Epithelial cell of esophagus (primary cell): ENCODE measurements around the gene MRPS2.

Experiments used
- DNase-seq: peaks from one replicate; pipeline ENCODE4 v3.0.0; 2010; ENCODE audit warnings: low read depth
- H3K4me3 ChIP-seq: 2 replicates; pipeline ENCODE4 v1.5.1; 2011; ENCODE audit warnings: mild to moderate bottlenecking, low read length, control low read depth
- TF ChIP-seq, protein P1 (sequence below): IDR thresholded peaks from 2 replicates; pipeline ENCODE4 v1.5.1; 2011; ENCODE audit warnings: low read depth, mild to moderate bottlenecking, low read length, control low read depth, inconsistent platforms; ENCODE audit not compliant: insufficient read depth; ENCODE audit errors: missing control alignments

The MRPS2 gene

DNA sequence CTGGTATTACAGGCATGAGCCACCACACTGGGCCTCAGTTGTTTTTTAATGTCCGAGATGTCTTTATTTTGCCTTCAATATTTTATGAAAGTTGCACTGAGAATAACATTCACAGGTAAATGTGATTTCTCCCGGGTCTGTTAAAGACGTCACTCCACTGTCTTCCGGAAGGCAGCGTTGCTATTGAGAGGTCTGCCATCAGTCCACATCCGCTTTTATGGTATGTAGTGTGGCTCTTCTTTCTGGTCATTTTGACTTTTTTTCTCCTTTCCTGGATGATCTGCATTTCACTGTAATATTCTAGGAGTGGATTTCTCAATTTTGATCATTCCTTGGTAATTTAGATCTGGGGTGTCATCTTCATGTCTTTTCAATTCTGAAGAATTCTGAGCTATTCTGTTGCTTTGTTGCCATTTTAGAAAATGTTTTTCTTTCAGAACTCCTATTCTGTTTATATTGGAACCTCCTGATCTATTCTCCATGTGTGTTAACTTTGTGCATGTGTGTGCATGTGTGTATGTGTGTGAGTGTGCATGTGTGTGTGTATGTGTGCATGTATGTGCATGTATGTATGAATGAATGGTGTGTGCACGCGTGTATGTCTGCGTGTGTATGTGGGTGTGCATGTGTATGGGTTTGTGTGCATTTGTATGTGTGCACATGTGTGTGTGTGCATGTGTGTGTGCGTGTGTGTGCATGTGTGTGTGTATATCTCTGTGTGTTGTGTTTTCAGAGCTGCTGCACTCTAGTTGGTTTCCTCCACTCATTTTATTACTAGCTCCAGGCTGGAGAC, 18.9 kb downstream of the MRPS2 start:
- H3K4me3 ChIP-seq, result no peak overlapping the region
- no peak for DNase-seq
- TF ChIP-seq, protein P1, sequence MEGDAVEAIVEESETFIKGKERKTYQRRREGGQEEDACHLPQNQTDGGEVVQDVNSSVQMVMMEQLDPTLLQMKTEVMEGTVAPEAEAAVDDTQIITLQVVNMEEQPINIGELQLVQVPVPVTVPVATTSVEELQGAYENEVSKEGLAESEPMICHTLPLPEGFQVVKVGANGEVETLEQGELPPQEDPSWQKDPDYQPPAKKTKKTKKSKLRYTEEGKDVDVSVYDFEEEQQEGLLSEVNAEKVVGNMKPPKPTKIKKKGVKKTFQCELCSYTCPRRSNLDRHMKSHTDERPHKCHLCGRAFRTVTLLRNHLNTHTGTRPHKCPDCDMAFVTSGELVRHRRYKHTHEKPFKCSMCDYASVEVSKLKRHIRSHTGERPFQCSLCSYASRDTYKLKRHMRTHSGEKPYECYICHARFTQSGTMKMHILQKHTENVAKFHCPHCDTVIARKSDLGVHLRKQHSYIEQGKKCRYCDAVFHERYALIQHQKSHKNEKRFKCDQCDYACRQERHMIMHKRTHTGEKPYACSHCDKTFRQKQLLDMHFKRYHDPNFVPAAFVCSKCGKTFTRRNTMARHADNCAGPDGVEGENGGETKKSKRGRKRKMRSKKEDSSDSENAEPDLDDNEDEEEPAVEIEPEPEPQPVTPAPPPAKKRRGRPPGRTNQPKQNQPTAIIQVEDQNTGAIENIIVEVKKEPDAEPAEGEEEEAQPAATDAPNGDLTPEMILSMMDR, result no peak

DNA sequence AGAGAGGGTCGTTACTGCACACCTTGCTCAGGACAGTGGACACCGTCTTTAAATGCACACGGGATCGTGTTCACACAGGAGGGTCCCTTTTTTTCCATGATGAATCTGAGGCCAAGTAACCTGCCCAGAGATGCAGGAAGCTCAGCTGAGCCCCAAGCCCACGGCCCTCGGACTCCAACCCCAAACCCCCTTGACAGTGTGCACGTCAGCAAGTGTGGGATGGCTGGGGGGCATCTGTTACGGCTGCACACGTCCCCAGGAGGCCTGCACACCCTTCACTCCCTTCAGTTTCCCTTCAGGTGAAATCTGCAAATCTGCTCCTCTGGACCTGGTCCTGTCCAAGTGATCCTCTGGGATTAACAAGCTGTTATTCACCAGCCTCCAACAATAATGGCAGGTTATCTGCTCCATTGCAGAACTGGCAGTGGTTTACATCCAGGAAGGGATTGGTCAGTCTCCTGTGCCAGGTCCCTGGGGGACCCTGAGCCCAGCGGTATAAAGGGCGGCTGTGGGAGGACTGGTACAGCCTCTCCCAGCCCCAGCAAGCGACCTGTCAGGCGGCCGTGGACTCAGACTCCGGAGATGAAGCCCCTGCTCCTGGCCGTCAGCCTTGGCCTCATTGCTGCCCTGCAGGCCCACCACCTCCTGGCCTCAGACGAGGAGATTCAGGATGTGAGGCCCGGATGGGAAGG, 20.6 kb downstream of the MRPS2 start, which contains the start of gene LCN1:
Gene LCN1, plus strand, starts transcription at position 525 of the 692 bp plus-strand sequence. Its CDS starts 58 bp downstream, at position 583.
- no peak for DNase-seq
- TF ChIP-seq, protein P1, result no peak

DNA sequence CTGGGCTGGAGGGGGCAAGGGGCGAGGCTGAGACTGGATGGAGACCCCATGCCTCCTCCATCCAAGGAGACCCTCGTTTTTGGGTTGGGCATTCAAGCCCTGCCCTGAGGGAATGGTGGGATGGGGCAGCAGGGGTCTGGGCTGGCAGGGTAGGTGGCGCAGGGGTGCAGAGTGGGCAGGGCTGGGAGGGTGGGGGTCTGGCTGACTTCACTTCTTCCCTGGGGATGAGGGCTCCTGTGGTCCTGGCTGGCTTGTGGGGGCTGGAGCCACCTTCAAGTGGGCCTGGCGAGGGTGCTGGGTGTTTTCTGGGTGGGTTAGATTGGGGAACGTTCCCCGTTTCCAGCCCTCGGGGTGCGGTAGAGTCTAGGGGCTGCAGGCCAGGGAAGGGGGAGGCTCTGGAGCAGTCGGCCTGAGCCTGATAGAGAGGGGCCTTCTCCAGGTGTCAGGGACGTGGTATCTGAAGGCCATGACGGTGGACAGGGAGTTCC, 21.2 kb downstream of the MRPS2 start:
- no peak for DNase-seq
- TF ChIP-seq, protein P1, result no peak
- no peak overlapping the region for H3K4me3 ChIP-seq

More for the DNA sequence above, 20.6 kb downstream of the MRPS2 start, which contains the start of gene LCN1:
- H3K4me3 ChIP-seq, result no peak within 1 kb of the TSS

DNA sequence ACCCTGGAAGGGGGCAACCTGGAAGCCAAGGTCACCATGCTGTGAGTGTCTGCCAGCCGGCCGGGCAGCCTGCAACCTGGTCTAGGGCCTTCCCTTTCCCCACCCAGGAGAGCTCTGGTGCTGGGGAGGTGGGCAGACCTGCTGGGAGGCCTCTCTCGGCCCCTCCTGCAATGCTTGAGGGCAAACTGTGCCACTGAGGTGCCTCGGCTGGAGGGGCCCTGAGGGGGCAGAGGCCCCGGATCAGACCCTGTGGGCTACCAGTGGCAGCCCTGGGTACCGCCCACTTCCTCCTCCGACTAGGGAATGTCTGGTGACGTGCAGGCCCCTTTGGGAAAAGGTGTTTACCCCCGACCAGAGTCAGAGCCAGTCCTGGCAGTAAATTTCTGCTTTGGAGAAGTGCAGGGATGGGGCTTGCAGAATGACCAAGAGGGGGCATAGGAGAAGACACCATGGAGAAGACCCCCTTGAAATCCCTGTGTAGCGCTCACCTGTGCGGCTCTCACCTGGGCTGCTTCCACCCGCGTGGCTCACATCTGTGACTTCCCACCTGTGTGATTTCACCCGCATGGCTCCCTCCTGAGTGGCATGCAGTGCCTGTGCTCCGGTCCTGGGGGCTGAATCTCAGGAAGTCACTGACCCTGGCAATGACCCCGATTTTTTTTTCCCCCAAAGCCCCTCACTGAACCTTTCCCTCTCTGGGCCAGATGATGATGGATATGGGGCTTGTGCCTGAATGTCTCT, 21.8 kb downstream of the MRPS2 start:
- no peak overlapping the region for H3K4me3 ChIP-seq
- TF ChIP-seq, protein P1, result no peak
- no peak for DNase-seq

DNA sequence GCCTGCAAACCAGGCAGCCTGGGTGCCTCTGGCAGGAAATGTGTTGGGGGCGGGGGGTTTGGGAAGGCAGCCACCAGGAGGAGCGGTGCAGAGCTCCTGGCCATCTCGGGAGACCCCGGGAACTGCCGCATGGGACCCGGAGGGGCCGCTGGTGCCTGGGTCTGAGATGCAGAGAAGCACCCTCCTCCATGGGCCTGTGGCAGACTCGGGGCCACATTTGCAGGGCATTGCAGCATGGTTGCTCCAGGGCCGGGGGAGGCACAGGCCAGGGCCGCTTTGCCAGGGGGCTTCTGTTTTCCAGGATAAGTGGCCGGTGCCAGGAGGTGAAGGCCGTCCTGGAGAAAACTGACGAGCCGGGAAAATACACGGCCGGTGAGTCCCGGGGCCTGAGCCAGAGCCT, 22.4 kb downstream of the MRPS2 start:
- no peak for DNase-seq
- TF ChIP-seq, protein P1, result no peak
- H3K4me3 ChIP-seq, result no peak overlapping the region

DNA sequence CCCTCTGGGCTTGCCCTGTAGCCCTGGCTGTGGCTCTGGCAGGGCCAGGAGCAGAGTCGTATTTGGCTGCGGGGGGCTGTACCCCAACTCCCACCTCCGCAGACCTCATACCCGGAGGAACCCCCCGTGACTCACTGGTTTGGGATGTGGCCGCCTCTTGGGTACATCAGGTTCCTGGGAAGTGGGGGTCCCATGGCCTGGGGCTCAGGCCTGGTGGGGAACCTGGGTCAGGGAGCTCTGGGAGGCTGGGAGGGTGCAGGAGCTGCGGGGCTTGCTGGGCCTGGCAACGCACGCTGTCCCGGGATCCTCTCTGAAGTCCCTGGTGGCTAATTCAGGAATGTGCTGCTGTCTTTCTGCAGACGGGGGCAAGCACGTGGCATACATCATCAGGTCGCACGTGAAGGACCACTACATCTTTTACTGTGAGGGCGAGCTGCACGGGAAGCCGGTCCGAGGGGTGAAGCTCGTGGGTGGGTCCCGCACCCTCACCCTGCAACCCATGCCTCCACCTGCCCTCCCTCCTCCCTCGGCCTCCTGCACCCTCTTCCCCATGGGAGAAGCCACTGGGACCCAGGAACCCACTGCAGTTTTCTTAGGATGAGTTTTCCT, 23.1 kb downstream of the MRPS2 start:
- DNase-seq, result no peak
- H3K4me3 ChIP-seq, result no peak overlapping the region
- TF ChIP-seq, protein P1, result no peak
